ENCODE measurements around the gene EHMT2. TPM values are rescaled to one million over a fixed set of nuclear protein-coding genes. Genes with fewer than 3 reads are reported as not detected.
"Not testable (repeated sequence)": the region's sequence is repeated elsewhere in the genome, so short reads cannot be mapped to it uniquely, and the experiment has no call there.

EHMT2 gene
- total RNA-seq, 4 donors from 2014 or later, result 23.4 to 34.5 (median 27.4) TPM

GRCh38 chr6:31838968-31839367 is 58.5 kb downstream of the EHMT2 start:
- no peak for DNase-seq
- H3K4me1 ChIP-seq, result peaks cover 16 to 44% (median 31%) of the 10 kb centered on the region in 3 donors
- WGBS, 2 donors, result 96% methylated on average over 3 of the region's 3 CpGs
- intact Hi-C loops (cut with DNase I), result loop anchor here (10.0 kb wide), 2 partner anchors 104 to 154 kb away; partner anchors contain the start of genes CLIC1 and LY6G5C
- H3K27ac ChIP-seq, result no peak overlapping the region
- TF ChIP-seq CTCF (IDR thresholded peaks at IDR 0.05), result no peak
- no peak for TF ChIP-seq POLR2A (IDR thresholded peaks at IDR 0.05)
- no peaks in the 10 kb centered on the region for H3K27me3 ChIP-seq
- H3K9me3 ChIP-seq, result no peaks in the 10 kb centered on the region
- H3K36me3 ChIP-seq, result peaks cover 11 to 53% (median 35%) of the 10 kb centered on the region in 3 donors
- H3K4me3 ChIP-seq, result no peak overlapping the region

- peaks cover 11 to 53% (median 35%) of the 10 kb centered on the region in 3 donors for H3K36me3 ChIP-seq
- H3K27me3 ChIP-seq, result not testable (repeated sequence)
- WGBS, 2 donors, result 72 to 82% methylated on average over 7 to 9 of the region's 9 CpGs
These were observed 59.4 kb downstream of the EHMT2 start for GRCh38 chr6:31838114-31838553.

GRCh38 chr6:31837369-31838113 is 60.0 kb downstream of the EHMT2 start:
- H3K27me3 ChIP-seq, result no peaks in the 10 kb centered on the region
- intact Hi-C loops (cut with DNase I), result loop anchor here (10.0 kb wide), 2 partner anchors 103 to 153 kb away; partner anchors contain the start of genes CLIC1 and LY6G5C
- H3K9me3 ChIP-seq, result no peaks in the 10 kb centered on the region
- H3K4me3 ChIP-seq, result peak overlapping the region in 3 of 4 donors; percentile 81 to 90 (median 90)
- WGBS, 2 donors, result 10 to 18% methylated on average over 1 of the region's 1 CpG
- TF ChIP-seq CTCF (IDR thresholded peaks at IDR 0.05) (no peak), POLR2A (IDR thresholded peaks at IDR 0.05) (no peak)
- H3K4me1 ChIP-seq, result peaks cover 16 to 58% (median 38%) of the 10 kb centered on the region in 3 donors
- peaks cover 11 to 53% (median 35%) of the 10 kb centered on the region in 3 donors for H3K36me3 ChIP-seq
- DNase-seq, result no peak
- peak overlapping the region; percentile 69 to 98 (median 94) for H3K27ac ChIP-seq

More at GRCh38 chr6:31838114-31838553, 59.4 kb downstream of the EHMT2 start:
- Histone ChIP-seq H3K27ac (peak overlapping the region in 2 of 4 donors; percentile 97 to 98), H3K4me3 (peak overlapping the region in 1 of 4 donors; percentile 90), H3K4me1 (peaks cover 16 to 52% (median 38%) of the 10 kb centered on the region in 3 donors)
- intact Hi-C loops (cut with DNase I), result loop anchor here (10.0 kb wide), 2 partner anchors 103 to 153 kb away; partner anchors contain the start of genes CLIC1 and LY6G5C
- not testable (repeated sequence) for H3K9me3 ChIP-seq, DNase-seq

GRCh38 chr6:31836474-31837368 is 60.8 kb downstream of the EHMT2 start:
- peaks cover 11 to 53% (median 35%) of the 10 kb centered on the region in 3 donors for H3K36me3 ChIP-seq
- intact Hi-C loops (cut with DNase I), result loop anchor here (10.0 kb wide), 2 partner anchors 102 to 152 kb away; partner anchors contain the start of genes CLIC1 and LY6G5C
- WGBS, 2 donors, result 8 to 22% methylated on average over 12 of the region's 12 CpGs
- peak overlapping the region; percentile 69 to 98 (median 94) for H3K27ac ChIP-seq
- DNase-seq, result no peak
- peak overlapping the region; percentile 81 to 99 (median 90) for H3K4me3 ChIP-seq
- H3K9me3 ChIP-seq, result no peaks in the 10 kb centered on the region
- TF ChIP-seq CTCF (IDR thresholded peaks at IDR 0.05), result peak in 2 of 6 experiments; percentile 5 to 15
- TF ChIP-seq POLR2A (IDR thresholded peaks at IDR 0.05), result no peak
- H3K4me1 ChIP-seq, result peaks cover 17 to 67% (median 45%) of the 10 kb centered on the region in 3 donors
- no peaks in the 10 kb centered on the region for H3K27me3 ChIP-seq

GRCh38 chr6:31836047-31836473 is 61.4 kb downstream of the EHMT2 start:
- WGBS, 2 donors, result 2 to 39% methylated on average over 14 of the region's 14 CpGs
- DNase-seq, result no peak
- H3K27me3 ChIP-seq, result no peaks in the 10 kb centered on the region
- peak overlapping the region; percentile 69 to 98 (median 94) for H3K27ac ChIP-seq
- H3K4me3 ChIP-seq, result peak overlapping the region; percentile 81 to 99 (median 90)
- H3K36me3 ChIP-seq, result peaks cover 11 to 47% (median 31%) of the 10 kb centered on the region in 3 donors
- intact Hi-C loops (cut with DNase I), result loop anchor here (10.0 kb wide), 2 partner anchors 101 to 151 kb away; partner anchors contain the start of genes CLIC1 and LY6G5C
- peaks cover 22 to 73% (median 50%) of the 10 kb centered on the region in 3 donors for H3K4me1 ChIP-seq
- no peak for TF ChIP-seq POLR2A (IDR thresholded peaks at IDR 0.05)
- TF ChIP-seq CTCF (IDR thresholded peaks at IDR 0.05), result no peak
- no peaks in the 10 kb centered on the region for H3K9me3 ChIP-seq

All from esophagus squamous epithelium (tissue), 5 donors.